Right lobe of liver (tissue), 4 donors: Measurements from ENCODE around the gene NPHP3.

Experiments used
- CTCF ChIP-seq, 4 donors: fragments of 200-600 bp in 3 of 4; fragments of 450-650 bp in 1 of 4; IDR thresholded peaks; one replicate each; pipeline versions ENCODE4 v1.5.1 to v1.8.0; 2016 to 2022; ENCODE audit warnings: antibody characterized with exemption in 4 of 4, mild to moderate bottlenecking in 2 of 4
- POLR2A ChIP-seq: fragments of 450-650 bp; IDR thresholded peaks from one replicate; pipeline ENCODE4 v1.6.1; 2017; ENCODE audit warnings: antibody characterized with exemption, mild to moderate bottlenecking
- donor health status: DM: no; HTN: no; CAD: no.
- donor health status: DM: no; HTN: no; CAD: no.
- donor health status: DM: no; HTN: yes; CAD: no.

DNA sequence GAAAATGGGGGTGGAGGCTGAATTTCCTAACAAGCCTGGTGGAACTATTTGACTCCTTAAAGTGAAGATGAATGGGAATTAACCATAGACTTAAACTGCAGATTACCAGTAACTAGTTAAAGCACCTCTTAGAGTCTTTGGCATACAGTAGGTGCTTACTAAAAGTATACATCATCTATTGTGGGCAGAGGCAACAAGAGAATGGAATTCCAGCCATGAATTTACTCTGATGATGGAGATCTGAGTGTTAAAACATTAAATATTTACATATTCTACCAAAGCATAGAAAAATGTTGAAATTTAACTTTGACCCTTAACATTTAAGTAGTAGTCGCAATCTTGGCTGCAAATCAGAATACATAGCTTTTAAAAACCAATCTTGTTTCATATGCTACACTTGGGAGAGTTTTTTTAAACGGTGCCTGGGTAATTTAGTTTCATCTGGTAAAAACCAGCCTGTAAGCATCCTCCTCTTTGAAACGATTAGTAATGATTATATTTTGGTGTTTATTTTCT, 56.9 kb downstream of the NPHP3 start:
- TF ChIP-seq POLR2A = no peak
- TF ChIP-seq CTCF (IDR thresholded peaks at IDR 0.05) = no peak
